NCI-H1417 (cell line): ENCODE results near the gene SORCS2.

Source experiments
- DNase-seq, 3 experiments: peaks; one replicate each; lab custom pipeline; 2025; lab: John Stamatoyannopoulos, UW

The SORCS2 gene

DNA sequence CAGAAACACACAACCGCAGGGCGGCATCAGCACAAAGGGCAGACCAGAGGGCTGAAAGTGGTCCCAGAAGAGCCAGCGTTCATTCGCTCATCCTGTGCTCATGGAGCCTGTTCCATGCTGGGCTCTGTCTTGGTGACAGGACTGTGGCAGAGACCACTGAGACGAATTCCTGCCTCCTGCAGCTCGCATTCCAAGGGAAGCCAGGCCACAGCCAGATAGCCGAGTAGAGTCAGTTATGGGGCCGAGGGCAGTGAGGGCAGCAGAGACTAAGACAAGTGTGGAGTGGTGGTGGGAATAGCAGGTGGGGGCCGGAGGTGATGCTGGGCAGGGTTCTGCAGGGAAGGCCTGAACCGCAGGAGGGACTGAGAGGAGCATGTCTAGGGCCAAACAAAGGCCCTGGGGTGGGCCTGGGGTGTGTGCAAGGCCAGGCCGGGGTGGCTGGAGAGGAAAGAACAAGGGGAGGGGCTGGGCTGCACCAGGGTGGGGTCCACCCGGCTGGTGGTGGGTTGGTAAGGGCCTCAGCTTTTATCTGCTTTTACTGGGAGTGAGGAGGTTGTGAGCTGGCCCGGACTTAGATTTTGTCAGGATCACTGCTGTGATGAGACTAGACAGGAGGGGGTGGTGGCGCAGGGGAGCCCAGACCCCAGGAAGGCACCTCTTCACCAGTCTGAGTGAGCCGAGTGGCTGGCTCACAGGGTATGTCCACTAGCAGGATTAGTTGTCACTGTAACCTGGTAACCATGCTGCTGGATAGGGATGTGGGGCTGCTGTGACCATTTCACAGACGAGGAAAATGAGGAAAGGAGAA is 236.1 kb downstream of the SORCS2 start:
- no peak for DNase-seq

DNA sequence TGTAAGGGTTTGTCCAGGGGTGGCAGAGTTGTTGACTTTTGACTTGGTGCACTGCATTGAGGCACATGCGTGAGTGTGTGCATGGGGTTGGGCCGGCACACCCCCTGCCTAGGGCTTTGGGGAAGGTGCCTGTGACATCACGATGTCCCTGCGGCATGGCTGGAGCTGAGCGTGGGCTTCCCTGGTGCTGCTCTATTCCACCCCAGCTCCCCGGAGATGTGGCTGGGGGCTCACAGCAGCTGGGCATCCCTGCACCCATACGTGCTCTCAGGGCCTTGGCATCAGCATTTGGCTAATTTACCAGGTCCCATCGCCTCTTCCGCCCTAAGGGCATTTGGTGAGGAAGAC is 236.7 kb downstream of the SORCS2 start:
- no peak for DNase-seq

DNA sequence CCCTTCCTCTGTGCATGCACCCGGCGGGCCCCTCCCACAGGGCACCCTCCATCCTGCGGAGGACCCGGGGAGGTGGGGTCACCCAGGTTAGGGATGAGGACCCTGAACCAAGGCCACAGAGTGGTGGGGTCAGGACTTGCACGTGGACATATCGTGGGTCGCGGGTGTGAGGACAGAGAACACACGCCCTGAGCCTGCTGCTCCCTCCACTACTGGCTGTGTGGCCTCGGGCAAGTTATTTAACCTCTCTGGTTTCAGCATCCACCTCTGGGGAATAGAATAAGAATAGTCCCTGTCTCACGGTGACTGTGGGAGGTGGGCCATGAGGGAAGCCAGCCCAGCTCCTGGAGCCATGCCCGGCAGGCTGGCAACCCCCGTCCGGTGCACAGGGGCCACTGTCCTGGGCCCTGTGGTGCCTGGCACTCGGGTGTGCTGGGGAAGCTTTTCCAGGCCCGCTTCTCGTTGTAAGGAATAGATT is 237.3 kb downstream of the SORCS2 start:
- DNase-seq: no peak

DNA sequence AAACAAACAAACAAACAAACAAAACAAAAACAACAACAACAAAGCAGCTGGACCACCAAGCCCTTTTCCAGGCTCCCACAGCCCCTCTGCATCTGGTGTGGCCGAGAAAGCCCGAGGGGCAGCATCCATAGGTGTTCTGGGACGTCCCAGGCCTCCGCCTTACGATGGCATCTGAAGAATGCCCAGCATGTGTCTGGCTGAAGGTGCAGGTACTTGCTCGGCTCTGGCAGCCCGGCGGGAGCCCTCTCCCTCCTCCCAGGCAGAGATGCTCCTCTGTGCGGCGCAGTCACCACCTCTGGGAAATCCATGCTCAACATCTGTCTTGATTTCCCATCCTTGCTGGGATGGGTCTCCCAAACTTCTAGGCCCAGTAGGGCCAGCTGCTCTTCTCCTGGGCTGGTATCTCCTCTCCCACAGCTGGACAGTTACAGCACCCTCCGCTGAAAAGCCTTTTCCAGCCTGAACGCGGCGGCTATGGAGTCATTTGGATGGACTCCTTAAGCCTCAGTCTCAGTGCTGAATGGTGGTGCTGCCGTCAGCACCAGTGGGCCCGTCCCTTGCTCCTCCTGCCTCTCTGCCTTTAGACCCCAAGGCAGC is 238.1 kb downstream of the SORCS2 start:
- no peak for DNase-seq

DNA sequence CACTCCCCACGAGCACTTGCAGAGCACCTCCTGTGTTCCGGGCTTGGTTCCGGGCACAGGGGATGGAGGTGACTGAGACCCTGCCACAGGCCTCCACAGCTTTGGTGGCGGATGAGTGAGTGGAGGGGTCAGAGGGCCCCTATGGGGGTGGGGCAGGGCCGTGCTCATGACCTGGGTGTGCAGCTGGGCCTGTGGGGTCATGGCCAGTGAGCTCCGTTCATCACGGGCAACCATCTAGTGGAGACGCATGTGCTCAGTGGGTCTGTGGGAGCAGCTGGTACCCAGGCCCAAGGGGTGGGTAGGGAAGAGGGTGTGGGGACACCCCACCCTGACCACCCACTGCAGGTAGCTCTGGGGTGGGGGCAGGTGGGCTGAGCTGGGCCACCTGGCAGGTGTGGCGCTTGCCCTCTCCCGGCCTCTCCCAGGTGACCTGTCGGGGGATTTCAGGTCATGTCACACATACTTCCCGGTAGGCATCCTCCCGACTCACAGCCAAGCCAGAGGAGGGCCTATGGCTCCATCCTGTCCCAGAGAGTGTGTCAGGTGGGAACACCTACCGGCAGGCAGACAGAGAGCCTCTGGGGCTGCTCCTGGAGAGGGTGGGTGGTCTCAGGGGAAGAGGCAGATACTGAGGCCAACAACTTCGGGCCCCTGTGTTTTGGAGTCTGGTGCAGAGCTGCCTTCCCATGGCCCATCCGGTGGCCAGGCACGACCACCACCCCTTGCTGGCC is 238.8 kb downstream of the SORCS2 start:
- DNase-seq: no peak

DNA sequence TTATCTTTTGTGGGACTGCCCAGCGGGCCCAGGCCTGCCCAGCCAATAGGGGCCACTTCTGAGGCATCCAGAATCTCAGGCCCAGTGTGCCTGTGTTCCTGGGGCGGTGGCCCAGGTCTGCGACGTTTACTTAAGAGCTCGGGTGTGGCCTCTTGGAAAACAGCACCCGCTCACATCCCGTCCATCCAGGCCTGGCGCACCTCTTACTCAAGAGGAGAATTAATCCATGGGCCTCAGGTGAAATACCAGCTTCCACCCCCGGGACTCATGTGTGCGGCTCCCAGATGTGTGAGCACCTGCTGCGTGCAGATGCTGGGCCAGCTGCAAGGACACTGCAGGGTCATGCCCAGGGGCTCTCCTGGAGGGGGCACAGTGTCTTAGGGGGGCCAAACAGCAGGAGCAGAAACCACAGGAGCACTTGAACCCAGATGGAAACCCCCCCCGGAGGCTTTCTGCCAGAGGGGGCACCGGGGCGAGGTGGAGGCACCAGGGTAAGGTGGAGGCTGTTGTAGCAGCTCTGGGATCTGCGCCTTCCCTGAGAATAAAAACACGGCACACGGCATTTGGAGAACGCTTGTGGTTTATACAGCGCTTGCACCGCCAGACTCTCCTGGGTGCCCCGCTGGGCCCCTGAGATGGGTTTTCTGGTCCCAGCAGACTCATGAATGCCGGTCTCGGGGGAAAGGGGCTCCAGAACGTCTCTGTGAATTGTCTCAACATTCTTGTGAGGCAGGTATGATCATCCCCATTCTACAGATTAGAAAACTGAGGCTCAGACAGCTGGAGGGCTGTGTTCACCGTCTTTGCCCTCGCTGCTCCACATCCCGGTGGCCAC is 239.6 kb downstream of the SORCS2 start:
- peak in 1 of 3 experiments; percentile 45 for DNase-seq

DNA sequence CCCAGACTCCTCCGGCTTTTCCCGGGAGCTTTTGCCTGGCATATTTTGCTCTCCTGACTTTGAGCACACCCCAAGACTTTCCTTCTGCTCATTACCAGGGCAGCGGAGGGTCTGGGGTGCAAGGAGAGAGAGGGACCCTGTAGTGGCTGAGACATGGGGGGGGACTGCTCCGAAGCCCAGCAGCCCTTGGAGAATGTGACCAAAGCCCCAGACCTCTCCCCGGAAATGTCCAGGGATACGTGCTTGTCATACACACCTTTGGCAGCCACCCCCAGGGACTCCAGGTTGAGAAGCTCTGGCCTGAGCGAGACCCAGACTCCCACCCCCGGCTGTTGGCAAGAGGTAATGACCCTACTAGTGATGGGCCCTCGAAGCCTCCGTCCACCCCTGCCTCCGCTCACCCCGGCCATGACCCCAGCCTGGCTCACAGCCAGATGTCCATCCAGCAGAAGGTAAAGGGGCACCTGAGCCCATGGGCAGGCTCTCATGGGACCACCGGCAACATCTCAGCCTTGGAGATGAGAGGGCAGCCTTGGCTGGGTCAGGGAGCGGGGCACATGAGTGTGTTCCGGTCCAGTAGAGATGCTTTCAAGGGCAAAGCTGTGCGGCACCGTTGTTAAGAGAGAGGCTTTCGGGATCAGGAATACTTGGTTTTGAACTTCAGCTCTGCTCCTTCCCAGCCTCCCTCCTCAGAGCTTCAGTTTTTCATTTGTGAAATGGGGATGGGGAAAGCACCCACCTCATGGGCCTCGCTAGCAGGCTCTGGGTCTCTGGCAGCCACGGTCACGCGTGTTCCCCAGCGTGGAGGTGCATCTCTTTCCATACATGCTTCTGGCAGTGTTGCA is 240.4 kb downstream of the SORCS2 start:
- DNase-seq: no peak

DNA sequence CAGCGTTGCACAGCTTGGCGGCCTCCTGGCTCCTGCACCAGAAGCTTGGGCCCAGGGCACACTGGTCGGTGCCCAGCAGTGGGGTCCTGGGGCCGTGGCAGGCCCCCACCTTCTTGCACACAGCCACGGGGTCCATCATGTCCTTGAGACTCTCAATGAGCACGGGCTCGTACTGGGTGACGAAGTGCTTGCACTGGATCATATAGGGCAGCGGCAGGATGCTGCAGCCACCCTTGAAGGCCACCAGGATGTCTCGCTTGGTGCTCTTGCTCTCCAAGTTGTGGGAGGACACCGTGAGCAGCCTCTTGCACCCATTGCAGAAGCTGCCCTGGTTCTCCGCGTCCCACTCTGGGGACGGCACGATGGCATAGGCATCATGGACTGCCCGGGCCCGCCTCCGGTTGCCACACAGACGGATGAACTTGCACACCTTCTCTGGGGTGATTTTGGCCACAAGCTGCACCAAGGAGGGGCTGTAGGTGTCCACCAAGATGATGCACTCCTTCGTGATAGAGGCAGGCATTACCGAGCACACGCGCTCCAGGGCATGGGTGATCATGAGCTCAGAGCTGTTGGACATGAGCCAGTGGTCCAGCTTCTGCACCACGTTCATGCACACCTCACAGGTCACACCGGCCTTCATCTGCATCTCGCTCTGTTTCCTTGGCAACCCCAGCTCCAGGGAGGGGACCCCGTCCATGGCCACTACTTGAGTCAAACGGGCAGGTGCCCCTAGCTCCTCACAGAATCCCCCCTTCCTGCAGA is 241.2 kb downstream of the SORCS2 start:
- no peak for DNase-seq

DNA sequence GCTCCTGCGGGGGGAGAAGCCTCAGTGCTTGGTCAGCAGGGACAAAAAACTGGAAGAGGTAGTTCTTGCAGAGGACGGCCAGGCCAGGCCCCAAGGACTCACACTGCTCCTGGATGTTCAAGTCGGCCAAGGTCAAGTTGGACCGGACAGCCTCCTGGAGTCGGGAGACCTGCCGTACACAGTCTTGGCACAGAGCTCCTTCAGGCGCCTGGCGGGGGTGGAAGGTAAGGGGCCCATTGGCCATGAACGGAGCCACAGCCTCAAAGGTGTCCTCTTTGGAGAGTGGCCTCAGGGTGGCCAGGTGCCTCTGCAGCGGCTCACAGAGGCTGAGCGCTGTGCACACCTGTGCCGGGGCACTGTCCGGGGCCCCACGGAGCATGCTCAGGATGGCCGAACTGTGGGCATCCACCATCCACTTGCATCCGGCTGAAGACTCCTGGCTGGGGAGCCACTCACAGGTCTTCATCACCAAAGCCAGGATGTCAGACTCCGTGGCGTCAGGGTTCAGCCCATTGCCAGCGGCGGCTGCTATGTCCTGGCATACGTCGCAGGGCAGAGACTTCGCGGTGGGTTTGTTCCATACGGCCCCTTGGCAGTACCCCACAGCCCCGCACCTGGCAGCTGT is 241.9 kb downstream of the SORCS2 start:
- no peak for DNase-seq

DNA sequence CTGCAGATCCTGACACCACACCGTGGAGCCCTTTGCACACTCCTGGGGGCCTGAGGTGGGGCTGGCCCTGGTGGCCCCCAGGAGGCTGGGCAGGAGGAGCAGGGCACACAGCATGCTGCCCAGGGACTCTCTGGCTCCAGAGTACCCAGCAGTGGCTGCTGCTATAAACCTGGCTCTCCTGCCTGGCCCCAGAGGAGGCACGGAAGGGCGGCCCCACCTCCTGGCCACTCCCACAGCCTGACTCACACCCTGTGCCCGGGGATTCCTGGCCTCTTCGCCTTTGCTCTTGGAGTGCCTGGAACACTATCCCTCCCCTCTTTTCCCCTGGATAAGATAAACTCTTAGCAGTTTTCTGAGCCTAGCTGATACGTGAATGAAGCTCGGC is 242.4 kb downstream of the SORCS2 start, which contains the start of gene PSAPL1:
PSAPL1 (minus strand) TSS at position 165 of the 385 bp plus-strand sequence; CDS start at position 114, 51 bp downstream.
- peak in 2 of 3 experiments; percentile 7 to 62 for DNase-seq

DNA sequence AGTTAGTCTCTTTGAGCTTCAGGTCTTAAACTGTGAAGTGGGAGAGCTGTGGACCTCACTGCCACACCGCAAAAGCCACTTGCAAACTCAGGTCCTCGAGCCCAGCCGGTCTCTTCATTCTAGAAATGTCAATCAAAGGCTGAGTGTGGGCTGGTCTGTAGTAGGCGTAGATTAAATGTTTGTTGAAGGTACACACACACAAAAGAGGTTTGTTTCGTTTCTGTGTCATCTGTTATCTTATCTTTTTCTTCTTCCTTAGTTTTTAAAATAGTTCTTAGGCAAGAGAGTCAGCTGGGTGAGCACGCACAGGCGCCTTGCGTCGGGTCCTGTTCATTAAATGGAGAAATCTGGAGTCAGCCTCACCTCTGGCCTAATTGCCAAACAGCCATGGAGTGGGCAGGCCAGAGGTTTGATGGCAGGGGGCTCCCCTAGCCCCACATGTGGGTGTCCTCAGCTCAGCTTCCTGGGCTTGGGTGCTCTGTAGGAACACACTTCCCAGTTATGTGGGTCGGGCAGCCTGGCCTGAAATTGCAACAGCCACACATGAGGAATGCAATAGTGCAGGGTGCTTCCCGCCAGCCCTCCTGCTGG is 243.2 kb downstream of the SORCS2 start:
- peak in 1 of 3 experiments; percentile 87 for DNase-seq

DNA sequence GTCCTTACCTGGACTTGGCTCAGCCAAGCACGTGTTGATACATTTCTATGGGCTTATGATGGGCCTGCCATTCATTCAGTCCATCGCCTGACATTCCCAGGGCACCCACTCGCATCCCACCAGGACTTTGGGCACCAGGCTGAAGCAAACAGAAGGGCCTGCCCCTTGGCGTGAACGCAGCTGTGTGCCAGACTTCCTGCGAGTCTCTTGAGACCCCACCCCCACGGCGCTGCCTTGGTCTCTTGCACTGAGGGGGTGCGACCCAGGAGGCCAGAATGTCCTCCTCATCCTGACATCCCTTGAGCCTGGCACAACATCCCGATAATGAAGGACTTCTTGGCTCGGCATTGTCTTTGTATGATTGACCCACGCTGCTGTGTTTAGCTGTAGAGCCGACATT is 243.9 kb downstream of the SORCS2 start:
- no peak for DNase-seq

DNA sequence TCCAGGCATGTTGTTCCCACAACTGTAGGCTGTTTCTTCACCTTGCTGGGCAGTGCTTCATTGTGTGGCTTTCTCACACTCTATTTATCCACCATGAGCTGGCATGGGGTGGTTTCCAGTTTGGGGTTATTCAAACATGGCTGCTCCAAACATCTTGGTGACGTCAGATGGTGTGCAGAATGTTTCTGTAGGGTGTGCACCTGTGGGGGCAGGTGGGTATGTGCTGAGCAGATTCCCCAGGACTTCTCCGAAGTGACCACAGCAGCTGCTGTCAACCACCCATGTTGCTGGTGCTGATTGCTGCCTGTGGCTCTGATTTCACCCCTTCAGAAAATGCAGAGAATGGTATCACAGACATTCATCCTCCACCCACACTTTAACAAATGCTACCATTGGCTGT is 247.4 kb downstream of the SORCS2 start:
- DNase-seq: no peak

DNA sequence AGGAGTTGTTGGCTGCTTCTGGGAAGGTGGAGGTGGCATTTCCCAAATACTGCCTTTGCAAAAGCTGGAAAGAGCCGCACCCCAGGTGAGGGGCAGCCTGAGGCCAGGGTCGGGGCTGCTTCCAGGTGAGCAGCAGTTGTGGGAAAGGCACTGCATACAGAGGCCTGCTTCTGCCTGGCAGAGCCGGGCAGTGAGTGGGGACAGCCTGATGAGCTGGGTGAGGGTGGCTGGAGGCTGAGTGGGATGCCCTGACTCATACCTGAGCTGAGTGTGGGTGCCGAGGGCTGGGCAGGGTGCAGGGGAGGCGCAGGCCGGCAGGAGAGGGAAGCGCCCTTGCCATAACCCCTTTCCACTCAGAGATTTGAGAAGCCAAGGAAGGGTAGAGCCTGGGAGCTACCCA is 248.9 kb downstream of the SORCS2 start:
- no peak for DNase-seq

DNA sequence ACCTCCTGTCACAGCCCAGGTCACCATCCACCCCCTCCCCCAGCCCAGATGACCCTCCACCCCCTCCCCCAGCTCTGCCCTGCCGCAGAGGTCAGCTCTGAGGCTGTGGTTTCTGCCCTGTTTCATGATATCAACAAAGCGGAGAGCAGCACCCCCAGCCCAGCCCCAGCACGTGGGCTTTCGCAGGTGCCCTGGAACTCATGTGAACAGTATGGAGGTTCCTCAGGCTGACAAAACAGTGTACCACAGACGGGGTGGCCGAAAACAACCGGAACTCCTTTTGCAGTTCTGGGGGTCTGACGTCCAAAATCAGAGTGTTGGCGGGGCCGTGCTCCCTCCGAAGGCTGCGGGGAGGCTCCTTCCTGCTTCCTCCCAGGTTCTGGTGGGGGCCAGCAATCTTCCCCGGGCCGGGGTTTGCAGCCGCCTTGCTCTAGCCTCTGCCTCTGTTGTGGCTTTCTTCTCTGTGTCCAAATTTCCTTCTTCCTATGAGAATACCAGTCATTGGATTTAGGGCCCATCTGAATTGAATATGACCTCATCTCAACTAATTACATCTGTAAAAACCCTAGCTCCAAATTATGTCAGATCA is 250.3 kb downstream of the SORCS2 start:
- DNase-seq: no peak

DNA sequence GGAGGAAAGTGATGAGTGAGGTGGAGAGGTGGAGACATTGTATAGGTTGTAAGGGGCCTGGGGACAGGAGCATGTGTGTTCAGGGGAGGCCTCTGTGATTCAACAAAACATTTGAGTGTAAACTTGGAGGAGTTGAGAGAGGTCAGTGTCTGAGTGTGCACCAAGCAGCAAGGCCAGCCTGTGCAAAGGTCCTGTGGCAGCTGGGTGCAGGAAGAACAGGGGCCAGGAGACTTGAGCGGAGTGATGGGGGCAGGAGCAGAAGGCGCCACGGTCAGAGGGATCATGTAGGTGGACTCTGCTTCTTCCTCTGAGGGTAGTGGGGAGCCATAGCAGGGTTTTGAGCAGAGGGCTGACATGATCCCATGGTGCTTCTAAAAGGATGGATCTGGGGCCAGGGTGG is 252.0 kb downstream of the SORCS2 start:
- DNase-seq: no peak

DNA sequence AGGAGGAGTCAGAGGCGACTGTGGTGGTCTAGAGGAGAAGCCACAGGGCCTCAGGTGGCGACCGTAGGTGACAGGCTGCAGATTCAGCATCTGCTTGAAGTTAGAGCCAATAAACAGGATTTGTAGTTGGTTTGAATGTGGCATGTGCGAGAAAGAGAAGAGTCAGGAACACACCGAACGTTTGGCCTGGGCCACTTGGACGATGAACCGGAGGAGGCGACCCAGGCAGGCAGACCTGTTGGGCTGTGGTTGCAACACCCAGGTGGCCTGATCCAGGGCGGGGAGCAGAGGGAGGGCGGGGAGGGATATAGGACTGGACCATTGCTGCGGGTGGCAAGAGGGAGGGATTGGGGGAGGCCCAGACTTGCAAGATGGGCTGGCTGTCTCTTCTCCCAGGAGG is 252.4 kb downstream of the SORCS2 start:
- DNase-seq: no peak

DNA sequence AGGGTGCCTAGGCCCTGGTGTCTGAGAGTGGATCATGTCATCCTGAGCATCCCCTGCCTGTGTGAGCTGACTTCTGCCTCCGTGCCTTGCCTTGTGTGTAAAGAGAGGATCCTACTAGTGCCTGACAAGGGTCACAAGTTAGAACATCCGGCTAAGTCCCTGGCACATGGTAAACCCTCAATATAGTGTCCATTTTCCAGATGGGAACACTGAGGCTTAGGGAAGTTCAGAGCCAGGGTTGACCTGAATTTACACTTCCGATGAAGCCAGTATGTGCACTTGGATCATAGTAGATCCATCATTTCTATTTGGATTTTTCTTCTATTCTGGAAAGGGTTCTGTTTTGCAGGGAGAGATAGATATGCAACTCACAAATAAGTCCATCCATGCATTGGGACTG is 254.9 kb downstream of the SORCS2 start:
- DNase-seq: no peak

DNA sequence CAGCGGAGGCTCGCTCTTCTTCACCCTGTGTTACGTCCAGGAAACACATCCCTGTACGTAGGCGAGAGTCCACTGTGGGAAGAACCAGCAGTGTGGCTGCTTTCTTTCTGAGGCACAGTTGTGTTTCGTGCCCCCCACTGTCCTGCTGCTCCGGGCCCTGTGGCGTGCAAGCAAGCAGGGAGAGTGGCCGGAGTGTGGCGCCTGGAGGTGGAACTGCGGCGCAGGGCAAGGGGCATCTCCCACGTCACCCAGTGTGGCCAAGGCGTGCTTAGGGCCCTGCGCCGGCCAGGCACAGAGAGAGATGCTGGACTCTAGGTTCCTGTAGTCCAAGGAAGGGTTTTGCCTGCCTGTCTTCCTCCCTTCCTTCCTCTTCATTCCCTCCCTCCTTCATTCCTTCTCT is 255.7 kb downstream of the SORCS2 start:
- DNase-seq: no peak
